Progenitor cell of endocrine pancreas (in vitro differentiated cells): Measurements from ENCODE around the gene MARCHF3. TPM values are rescaled to one million over a fixed set of nuclear protein-coding genes. Genes with fewer than 3 reads are reported as not detected.

ENCODE experiments used
- DNase-seq: peaks from one replicate; pipeline ENCODE4 v3.0.0; 2021; ENCODE audit warnings: low spot score; ENCODE audit not compliant: unreplicated experiment
- H3K27ac Mint-ChIP-seq: 2 replicates; pipeline ENCODE4 v1.8.0; 2021; ENCODE audit warnings: mild to moderate bottlenecking, moderate library complexity, mixed read lengths
- H3K27me3 Mint-ChIP-seq: 2 replicates; pipeline ENCODE4 v1.8.0; 2021; ENCODE audit warnings: mixed read lengths
- H3K36me3 Mint-ChIP-seq: 2 replicates; pipeline ENCODE4 v1.8.0; 2022; ENCODE audit warnings: mixed read lengths; ENCODE audit not compliant: insufficient read depth
- H3K4me1 Mint-ChIP-seq: 2 replicates; pipeline ENCODE4 v1.8.0; 2021; ENCODE audit warnings: low read depth, mixed read lengths
- H3K4me3 Mint-ChIP-seq: 2 replicates; pipeline ENCODE4 v1.8.0; 2021; ENCODE audit warnings: low read depth, mild to moderate bottlenecking, moderate library complexity, mixed read lengths
- H3K9me3 Mint-ChIP-seq: 2 replicates; pipeline ENCODE4 v1.8.0; 2021; ENCODE audit warnings: low read depth, mixed read lengths
- total RNA-seq: library from RNA; stranded (reverse); gene quantifications from 2 replicates; pipeline ENCODE4 v1.2.1, GENCODE V29; 2021
- TF ChIP-seq, protein P1 (sequence below): fragments of 200-600 bp; sonication (generic); IDR thresholded peaks from one replicate; pipeline ENCODE4 v1.5.0; 2021; ENCODE audit warnings: antibody characterized with exemption, mild to moderate bottlenecking; ENCODE audit not compliant: unreplicated experiment

Gene MARCHF3
- total RNA-seq, 1 donor from 2014 or later: 11.6 TPM

DNA sequence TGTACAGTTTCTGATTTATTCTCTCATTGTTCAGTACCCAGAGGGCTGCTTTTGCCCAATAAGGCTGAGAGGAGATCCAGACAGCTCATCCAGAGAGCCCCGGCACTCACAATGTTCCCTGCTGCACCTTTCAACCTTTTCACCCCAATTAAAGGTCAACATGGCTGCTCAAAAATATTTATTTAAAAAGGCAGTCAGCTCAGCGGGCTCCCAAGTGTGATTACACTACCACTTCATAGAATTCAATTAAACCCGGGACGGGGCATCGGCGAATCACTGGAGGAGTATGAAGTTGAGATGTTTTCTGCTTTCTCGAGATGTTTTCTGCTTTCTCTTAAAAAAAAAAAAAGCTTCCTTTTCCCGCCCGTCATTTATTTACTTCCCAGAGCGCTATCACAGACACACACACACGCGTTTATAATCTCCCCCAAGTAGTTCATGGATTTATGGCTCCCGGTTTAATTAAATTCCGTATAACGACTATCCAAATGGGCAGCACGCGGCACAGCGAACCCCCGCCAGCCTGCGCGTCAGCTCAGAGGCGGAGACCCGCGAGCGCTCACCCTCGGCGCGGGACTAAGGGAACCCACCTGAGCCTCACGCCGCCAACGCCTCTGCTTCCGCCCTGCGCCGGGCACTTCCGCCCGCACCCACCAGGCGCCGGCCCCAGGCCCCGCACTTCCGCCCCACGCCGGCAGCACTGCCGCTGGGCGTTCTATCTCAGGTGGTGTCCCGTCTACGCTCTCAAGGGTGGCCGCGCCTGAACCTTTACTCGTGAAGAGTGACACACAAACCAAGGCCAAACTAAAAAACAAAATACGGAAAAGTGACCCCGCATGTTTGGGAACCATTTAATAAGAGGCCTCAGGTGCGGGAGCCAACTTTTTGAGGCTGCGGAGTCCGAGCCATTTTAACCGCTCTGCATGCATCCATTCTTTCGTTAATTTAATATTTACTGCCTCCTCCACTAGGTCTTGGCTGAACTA lies 42.8 kb upstream of the MARCHF3 start, which contains the start of gene C5orf63:
C5orf63 (minus strand) TSS at position 642 of the 986 bp plus-strand sequence. CDS start 14,507 bp downstream, outside the sequence.
- H3K27me3 Mint-ChIP-seq: no peaks in the 10 kb centered on the region
- peaks cover 6% of the 10 kb centered on the region for H3K9me3 Mint-ChIP-seq
- peak within 1 kb of the TSS; percentile 91 for H3K27ac Mint-ChIP-seq
- TF ChIP-seq, protein P1, sequence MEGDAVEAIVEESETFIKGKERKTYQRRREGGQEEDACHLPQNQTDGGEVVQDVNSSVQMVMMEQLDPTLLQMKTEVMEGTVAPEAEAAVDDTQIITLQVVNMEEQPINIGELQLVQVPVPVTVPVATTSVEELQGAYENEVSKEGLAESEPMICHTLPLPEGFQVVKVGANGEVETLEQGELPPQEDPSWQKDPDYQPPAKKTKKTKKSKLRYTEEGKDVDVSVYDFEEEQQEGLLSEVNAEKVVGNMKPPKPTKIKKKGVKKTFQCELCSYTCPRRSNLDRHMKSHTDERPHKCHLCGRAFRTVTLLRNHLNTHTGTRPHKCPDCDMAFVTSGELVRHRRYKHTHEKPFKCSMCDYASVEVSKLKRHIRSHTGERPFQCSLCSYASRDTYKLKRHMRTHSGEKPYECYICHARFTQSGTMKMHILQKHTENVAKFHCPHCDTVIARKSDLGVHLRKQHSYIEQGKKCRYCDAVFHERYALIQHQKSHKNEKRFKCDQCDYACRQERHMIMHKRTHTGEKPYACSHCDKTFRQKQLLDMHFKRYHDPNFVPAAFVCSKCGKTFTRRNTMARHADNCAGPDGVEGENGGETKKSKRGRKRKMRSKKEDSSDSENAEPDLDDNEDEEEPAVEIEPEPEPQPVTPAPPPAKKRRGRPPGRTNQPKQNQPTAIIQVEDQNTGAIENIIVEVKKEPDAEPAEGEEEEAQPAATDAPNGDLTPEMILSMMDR: no peak
- peaks cover 9% of the 10 kb centered on the region for H3K4me1 Mint-ChIP-seq
- peak within 1 kb of the TSS; percentile 92 for H3K4me3 Mint-ChIP-seq
- no peaks in the 10 kb centered on the region for H3K36me3 Mint-ChIP-seq
- peak; percentile 39 for DNase-seq

DNA sequence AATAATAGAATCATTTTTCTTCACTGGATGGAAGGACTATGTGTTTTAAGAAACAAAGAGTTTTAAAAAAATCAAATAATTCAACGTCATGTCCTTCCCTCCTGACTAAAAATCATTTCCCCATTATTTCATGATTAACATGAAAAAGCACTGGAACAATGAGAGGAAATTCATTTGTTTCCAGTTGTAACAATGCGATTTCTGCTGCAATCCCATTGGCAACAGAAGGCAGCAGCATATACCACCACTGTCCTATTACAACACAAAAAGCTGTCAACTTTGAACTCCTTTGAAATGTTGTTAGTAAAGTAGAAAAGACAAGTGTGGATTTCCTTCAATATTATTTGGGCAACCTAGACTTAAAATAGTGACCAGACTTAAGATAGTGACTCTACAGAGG lies 39.9 kb upstream of the MARCHF3 start:
- no peaks in the 10 kb centered on the region for H3K27me3 Mint-ChIP-seq
- H3K36me3 Mint-ChIP-seq: no peaks in the 10 kb centered on the region
- TF ChIP-seq, protein P1: no peak
- no peak overlapping the region for H3K27ac Mint-ChIP-seq
- no peak overlapping the region for H3K4me3 Mint-ChIP-seq
- DNase-seq: no peak
- peaks cover 6% of the 10 kb centered on the region for H3K9me3 Mint-ChIP-seq
- H3K4me1 Mint-ChIP-seq: peaks cover 9% of the 10 kb centered on the region

DNA sequence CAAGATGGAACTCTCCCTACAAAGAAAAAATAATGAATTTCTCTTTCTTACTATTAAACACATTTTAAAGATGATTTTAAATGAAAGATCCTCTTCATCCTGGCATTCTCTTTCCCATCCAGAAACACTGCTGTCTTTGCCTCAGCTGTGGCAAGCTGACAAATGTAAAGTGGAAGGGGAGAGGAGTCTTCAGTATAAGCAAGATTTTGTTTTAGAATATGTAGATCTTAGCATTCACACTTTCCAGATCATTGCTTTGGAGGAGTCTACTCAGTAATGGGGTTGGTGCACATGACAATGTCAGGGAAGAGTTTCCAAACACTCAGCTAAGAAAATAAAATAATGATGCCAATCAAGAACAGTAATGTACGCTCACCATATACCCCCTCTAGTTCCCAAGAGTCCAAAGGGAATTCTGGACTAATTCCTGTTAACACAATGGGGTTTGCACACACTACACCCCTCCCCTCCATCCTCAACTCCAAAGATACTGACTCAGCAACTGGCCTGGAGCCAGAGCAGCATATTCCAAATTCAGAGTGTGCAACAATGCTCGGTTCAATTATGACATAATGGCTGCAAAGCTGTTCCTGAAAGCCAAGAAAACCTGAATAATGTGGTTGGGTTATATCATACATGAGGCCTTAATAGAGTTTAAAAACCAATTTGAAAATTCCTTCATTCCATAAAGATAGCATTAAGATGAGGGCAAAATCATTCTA lies 38.3 kb upstream of the MARCHF3 start:
- Mint-ChIP-seq H3K27ac (no peak overlapping the region), H3K27me3 (no peaks in the 10 kb centered on the region), H3K4me3 (no peak overlapping the region), H3K36me3 (no peaks in the 10 kb centered on the region), H3K9me3 (peaks cover under 1% of the 10 kb centered on the region), H3K4me1 (peaks cover 7% of the 10 kb centered on the region)
- DNase-seq: no peak
- TF ChIP-seq, protein P1: no peak

DNA sequence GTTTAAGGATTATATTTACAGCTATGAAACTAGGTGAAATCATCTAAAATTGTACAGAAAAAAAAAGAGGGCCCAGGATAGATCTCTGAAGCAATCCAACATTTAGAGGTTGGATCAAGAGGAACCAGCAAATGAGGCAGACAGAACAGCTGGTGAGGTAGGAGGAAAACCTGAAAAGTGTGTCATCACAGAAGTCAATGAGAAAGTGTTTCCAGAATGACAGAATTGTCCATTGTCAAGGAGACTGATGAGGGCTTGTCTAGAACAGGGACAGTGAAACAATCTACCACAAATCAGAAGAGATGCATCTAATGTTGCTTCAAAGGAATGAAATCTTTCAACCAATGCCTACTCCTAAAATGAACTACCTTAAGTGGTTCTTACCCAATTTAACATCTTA lies 36.4 kb upstream of the MARCHF3 start:
- DNase-seq: no peak
- H3K36me3 Mint-ChIP-seq: no peaks in the 10 kb centered on the region
- no peak overlapping the region for H3K4me3 Mint-ChIP-seq
- H3K9me3 Mint-ChIP-seq: no peaks in the 10 kb centered on the region
- H3K27ac Mint-ChIP-seq: no peak overlapping the region
- TF ChIP-seq, protein P1: no peak
- peaks cover 2% of the 10 kb centered on the region for H3K4me1 Mint-ChIP-seq
- H3K27me3 Mint-ChIP-seq: no peaks in the 10 kb centered on the region

DNA sequence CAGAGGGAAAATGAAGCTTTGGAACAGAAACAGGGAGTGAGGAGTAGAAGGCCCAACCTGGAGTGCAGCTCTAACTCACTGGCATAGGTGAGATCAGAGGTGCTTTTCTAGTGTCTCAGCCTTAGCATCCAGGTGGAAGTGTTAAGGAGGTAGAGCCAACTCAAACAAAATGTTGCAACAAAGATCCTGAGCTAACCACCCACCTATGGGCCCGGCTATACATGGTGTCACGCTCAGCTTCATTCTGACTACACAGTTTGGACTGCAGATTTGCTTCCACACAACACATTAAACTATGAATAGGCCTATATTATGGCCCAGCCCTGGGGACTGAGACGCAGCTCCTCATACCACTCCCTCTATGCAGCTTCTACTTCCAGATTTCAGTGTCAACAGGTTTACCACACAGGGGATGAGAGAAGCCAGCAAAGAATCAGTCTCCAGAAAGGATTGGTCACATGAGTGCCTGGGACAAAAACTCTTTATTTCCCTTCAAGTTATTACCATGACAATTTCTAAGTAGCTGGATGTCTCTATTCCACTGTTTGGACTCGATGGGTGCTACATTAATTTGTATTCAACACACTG lies 34.0 kb upstream of the MARCHF3 start:
- H3K36me3 Mint-ChIP-seq: no peaks in the 10 kb centered on the region
- no peak overlapping the region for H3K27ac Mint-ChIP-seq
- TF ChIP-seq, protein P1: no peak
- no peak overlapping the region for H3K4me3 Mint-ChIP-seq
- H3K9me3 Mint-ChIP-seq: no peaks in the 10 kb centered on the region
- no peak for DNase-seq
- no peaks in the 10 kb centered on the region for H3K27me3 Mint-ChIP-seq
- H3K4me1 Mint-ChIP-seq: peaks cover 8% of the 10 kb centered on the region
